Body of pancreas (tissue), 4 donors: Measurements from ENCODE around the gene ASMTL.

ENCODE experiments used
- POLR2A ChIP-seq, 3 donors: fragments of 450-650 bp; IDR thresholded peaks; one replicate each; pipeline ENCODE4 v1.6.1; 2016; ENCODE audit warnings: antibody characterized with exemption in 3 of 3, mild to moderate bottlenecking in 2 of 3
- TF ChIP-seq, protein P1 (sequence below), 7 experiments: fragments of 450-650 bp in 4 of 7; fragments of 200-600 bp in 3 of 7; sonication (generic) in 3 of 7; IDR thresholded peaks; one replicate each; pipeline ENCODE4 v1.5.1; 2016 to 2019; ENCODE audit warnings: antibody characterized with exemption in 7 of 7

- TF ChIP-seq, protein P1, sequence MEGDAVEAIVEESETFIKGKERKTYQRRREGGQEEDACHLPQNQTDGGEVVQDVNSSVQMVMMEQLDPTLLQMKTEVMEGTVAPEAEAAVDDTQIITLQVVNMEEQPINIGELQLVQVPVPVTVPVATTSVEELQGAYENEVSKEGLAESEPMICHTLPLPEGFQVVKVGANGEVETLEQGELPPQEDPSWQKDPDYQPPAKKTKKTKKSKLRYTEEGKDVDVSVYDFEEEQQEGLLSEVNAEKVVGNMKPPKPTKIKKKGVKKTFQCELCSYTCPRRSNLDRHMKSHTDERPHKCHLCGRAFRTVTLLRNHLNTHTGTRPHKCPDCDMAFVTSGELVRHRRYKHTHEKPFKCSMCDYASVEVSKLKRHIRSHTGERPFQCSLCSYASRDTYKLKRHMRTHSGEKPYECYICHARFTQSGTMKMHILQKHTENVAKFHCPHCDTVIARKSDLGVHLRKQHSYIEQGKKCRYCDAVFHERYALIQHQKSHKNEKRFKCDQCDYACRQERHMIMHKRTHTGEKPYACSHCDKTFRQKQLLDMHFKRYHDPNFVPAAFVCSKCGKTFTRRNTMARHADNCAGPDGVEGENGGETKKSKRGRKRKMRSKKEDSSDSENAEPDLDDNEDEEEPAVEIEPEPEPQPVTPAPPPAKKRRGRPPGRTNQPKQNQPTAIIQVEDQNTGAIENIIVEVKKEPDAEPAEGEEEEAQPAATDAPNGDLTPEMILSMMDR (IDR thresholded peaks at IDR 0.05), result no peak
- TF ChIP-seq POLR2A (IDR thresholded peaks at IDR 0.05), result no peak
These were observed 27.5 kb upstream of the ASMTL start for GRCh38 chrX:1480082-1480785.
